ENCODE data around the gene EXT2.

EXT2 gene

DNA sequence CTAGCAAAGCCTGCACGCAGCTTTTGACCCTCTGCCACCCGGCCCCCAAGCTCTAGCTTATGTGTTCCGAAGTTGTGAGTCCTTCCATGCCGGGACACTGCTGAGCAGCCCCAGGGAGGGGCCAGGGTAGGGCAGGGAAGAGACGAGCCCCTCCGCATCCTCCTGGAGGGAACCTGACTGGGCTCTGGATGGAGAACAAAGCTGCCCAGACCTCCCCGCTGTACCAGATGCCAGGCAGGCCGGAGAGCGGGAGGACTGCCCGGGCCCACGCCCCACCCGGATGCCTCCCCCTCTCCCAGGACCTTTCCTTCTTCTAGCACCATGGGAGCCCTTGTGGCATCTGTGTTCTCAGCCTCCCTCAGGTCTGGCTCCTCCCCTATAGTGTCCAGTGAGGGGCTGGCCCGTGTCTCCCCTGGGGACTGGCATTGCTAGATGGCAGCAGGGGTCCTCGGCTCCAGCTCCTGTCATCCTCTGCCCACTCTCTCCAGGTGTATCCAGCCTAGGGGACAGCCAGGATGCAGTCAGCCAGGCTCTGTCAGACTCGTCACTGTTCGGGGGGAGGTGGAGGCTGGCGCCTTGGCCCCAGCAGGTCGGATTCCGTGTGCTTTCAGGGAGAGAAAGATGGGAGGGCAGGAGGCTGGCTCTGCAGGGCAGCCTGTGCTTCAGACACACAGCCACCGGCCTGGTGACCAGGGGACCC is 168.4 kb downstream of the EXT2 start:
- WGBS (ENCODE audit: insufficient coverage, insufficient read length) = no CpG with 5 or more reads among the region's 20 CpGs
- Histone ChIP-seq H3K27me3 (ENCODE audit: control insufficient read depth, insufficient read depth, low read length) (no peaks in the 10 kb centered on the region), H3K27ac (ENCODE audit: low read length) (no peak overlapping the region), H3K4me1 (ENCODE audit: control insufficient read depth, insufficient read depth, low read length) (no peaks in the 10 kb centered on the region), H3K36me3 (ENCODE audit: control insufficient read depth, insufficient read depth, low read length) (no peaks in the 10 kb centered on the region), H3K9me3 (ENCODE audit: control insufficient read depth, insufficient read depth, low read length) (no peaks in the 10 kb centered on the region), H3K4me3 (ENCODE audit: low read length) (no peak overlapping the region)
- DNase-seq (ENCODE audit: low read depth, low spot score) = no peak

GRCh38 chr11:44264438-44264749 is 168.9 kb downstream of the EXT2 start:
- Histone ChIP-seq H3K27ac (ENCODE audit: low read length) (no peak overlapping the region), H3K4me3 (ENCODE audit: low read length) (no peak overlapping the region), H3K4me1 (ENCODE audit: control insufficient read depth, insufficient read depth, low read length) (no peaks in the 10 kb centered on the region), H3K36me3 (ENCODE audit: control insufficient read depth, insufficient read depth, low read length) (no peaks in the 10 kb centered on the region), H3K9me3 (ENCODE audit: control insufficient read depth, insufficient read depth, low read length) (no peaks in the 10 kb centered on the region), H3K27me3 (ENCODE audit: control insufficient read depth, insufficient read depth, low read length) (no peaks in the 10 kb centered on the region)
- WGBS (ENCODE audit: insufficient coverage, insufficient read length) = no CpG with 5 or more reads among the region's 8 CpGs
- no peak for DNase-seq (ENCODE audit: low read depth, low spot score)

DNA sequence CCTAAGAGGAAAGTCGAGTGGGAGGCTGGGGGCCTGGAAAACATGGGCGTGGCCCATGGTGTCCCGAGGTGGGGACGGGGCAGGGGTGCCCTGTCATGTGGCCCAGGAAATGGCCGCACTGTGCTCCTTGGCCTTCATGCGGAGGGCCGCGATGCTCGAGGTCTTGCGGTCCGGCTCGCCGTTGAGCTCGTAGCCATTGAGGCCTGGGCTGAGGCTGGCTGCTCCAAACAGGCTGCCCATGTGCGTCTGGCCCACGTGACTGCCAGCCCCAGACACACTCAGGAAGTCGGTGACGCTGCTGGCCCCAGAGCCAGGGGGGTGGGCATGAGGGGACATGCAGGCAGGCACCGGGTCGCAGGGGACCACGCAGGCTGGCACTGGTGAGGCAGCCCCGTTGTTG is 169.3 kb downstream of the EXT2 start:
- H3K9me3 ChIP-seq (ENCODE audit: control insufficient read depth, insufficient read depth, low read length) = no peaks in the 10 kb centered on the region
- no peak overlapping the region for H3K4me3 ChIP-seq (ENCODE audit: low read length)
- WGBS (ENCODE audit: insufficient coverage, insufficient read length) = no CpG with 5 or more reads among the region's 22 CpGs
- no peak for DNase-seq (ENCODE audit: low read depth, low spot score)
- H3K36me3 ChIP-seq (ENCODE audit: control insufficient read depth, insufficient read depth, low read length) = no peaks in the 10 kb centered on the region
- H3K27ac ChIP-seq (ENCODE audit: low read length) = no peak overlapping the region
- no peaks in the 10 kb centered on the region for H3K4me1 ChIP-seq (ENCODE audit: control insufficient read depth, insufficient read depth, low read length)
- no peaks in the 10 kb centered on the region for H3K27me3 ChIP-seq (ENCODE audit: control insufficient read depth, insufficient read depth, low read length)

- Histone ChIP-seq H3K4me1 (ENCODE audit: control insufficient read depth, insufficient read depth, low read length) (no peaks in the 10 kb centered on the region), H3K27ac (ENCODE audit: low read length) (no peak overlapping the region), H3K9me3 (ENCODE audit: control insufficient read depth, insufficient read depth, low read length) (no peaks in the 10 kb centered on the region), H3K36me3 (ENCODE audit: control insufficient read depth, insufficient read depth, low read length) (no peaks in the 10 kb centered on the region), H3K4me3 (ENCODE audit: low read length) (no peak overlapping the region), H3K27me3 (ENCODE audit: control insufficient read depth, insufficient read depth, low read length) (no peaks in the 10 kb centered on the region)
- no CpG with 5 or more reads among the region's 9 CpGs for WGBS (ENCODE audit: insufficient coverage, insufficient read length)
- no peak for DNase-seq (ENCODE audit: low read depth, low spot score)
Measured at GRCh38 chr11:44266056-44266780, 170.7 kb downstream of the EXT2 start.

GRCh38 chr11:44267006-44267749 is 171.7 kb downstream of the EXT2 start:
- H3K36me3 ChIP-seq (ENCODE audit: control insufficient read depth, insufficient read depth, low read length) = no peaks in the 10 kb centered on the region
- H3K27me3 ChIP-seq (ENCODE audit: control insufficient read depth, insufficient read depth, low read length) = no peaks in the 10 kb centered on the region
- H3K27ac ChIP-seq (ENCODE audit: low read length) = no peak overlapping the region
- no peak overlapping the region for H3K4me3 ChIP-seq (ENCODE audit: low read length)
- no CpG with 5 or more reads among the region's 24 CpGs for WGBS (ENCODE audit: insufficient coverage, insufficient read length)
- H3K4me1 ChIP-seq (ENCODE audit: control insufficient read depth, insufficient read depth, low read length) = no peaks in the 10 kb centered on the region
- no peak for DNase-seq (ENCODE audit: low read depth, low spot score)
- H3K9me3 ChIP-seq (ENCODE audit: control insufficient read depth, insufficient read depth, low read length) = no peaks in the 10 kb centered on the region

DNA sequence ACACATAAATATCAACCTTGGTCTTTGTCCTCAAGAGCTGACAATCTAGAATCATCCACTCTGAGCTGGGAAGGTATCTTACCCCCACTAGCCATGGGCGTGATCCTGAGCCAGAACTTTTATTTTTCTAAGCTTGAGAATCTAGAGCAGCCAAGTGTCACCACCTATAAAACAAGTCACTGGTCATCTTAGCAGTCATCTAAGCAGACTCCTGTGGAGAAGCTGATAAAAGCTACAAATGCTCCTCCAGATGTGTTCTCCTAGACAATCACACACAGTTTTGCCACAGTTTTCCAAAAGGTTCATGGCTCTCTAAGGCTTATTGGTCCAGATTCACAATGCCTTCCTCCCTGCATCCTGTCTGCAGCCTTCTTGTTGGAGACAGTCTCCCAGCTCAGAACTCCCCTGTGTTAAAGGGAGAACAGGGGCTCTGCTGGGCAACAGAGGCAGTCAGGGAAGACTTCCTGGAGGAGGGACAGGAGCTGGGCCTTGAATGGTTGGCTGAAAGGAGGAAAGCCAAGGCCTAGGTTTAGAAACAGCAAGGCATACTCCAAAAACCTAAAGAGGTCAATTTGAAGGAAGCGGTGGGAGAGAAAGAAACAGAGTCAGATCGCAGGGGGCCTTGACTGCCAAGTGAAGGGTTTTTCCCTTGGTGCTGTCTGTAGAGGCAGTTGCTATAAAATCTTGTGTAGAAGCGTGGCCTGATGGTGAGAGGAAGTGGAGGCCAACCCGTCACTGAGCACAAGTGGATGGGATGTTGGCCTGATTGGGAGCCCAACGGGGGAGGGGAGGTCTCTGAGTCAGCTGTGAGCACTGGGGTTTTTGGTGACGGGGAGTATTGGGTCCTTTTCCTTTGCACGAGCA is 172.5 kb downstream of the EXT2 start:
- Histone ChIP-seq H3K27me3 (ENCODE audit: control insufficient read depth, insufficient read depth, low read length) (no peaks in the 10 kb centered on the region), H3K4me1 (ENCODE audit: control insufficient read depth, insufficient read depth, low read length) (no peaks in the 10 kb centered on the region), H3K27ac (ENCODE audit: low read length) (no peak overlapping the region), H3K4me3 (ENCODE audit: low read length) (no peak overlapping the region), H3K36me3 (ENCODE audit: control insufficient read depth, insufficient read depth, low read length) (no peaks in the 10 kb centered on the region), H3K9me3 (ENCODE audit: control insufficient read depth, insufficient read depth, low read length) (no peaks in the 10 kb centered on the region)
- no peak for DNase-seq (ENCODE audit: low read depth, low spot score)
- WGBS (ENCODE audit: insufficient coverage, insufficient read length) = no CpG with 5 or more reads among the region's 8 CpGs

DNA sequence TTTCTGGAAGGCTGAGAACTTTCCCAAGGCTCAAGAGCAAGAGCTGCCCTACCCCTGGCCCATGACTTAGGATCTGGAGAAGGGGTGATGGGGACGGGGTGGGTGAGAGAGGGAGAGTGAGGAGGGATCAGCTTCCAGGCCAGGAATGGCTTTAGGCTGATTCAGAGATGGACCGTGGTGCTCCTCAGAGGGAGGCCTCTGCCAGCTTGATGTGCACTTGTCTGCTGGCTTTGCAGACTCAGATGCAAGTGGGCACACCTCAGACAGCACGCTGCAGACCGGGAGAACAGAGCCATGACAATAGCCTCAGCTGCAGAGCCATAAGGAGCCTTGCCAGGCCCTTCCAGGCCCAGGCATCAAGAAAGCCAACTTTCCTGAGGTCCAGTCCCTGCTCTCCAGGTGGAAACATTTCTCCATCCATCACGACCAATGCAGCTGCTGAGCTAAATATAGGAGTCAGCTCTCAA is 173.2 kb downstream of the EXT2 start:
- no CpG with 5 or more reads among the region's 5 CpGs for WGBS (ENCODE audit: insufficient coverage, insufficient read length)
- Histone ChIP-seq H3K4me1 (ENCODE audit: control insufficient read depth, insufficient read depth, low read length) (no peaks in the 10 kb centered on the region), H3K27ac (ENCODE audit: low read length) (no peak overlapping the region), H3K4me3 (ENCODE audit: low read length) (no peak overlapping the region), H3K9me3 (ENCODE audit: control insufficient read depth, insufficient read depth, low read length) (no peaks in the 10 kb centered on the region), H3K27me3 (ENCODE audit: control insufficient read depth, insufficient read depth, low read length) (no peaks in the 10 kb centered on the region), H3K36me3 (ENCODE audit: control insufficient read depth, insufficient read depth, low read length) (no peaks in the 10 kb centered on the region)
- DNase-seq (ENCODE audit: low read depth, low spot score) = no peak

GRCh38 chr11:44269369-44270351 is 174.2 kb downstream of the EXT2 start:
- no peak for DNase-seq (ENCODE audit: low read depth, low spot score)
- WGBS (ENCODE audit: insufficient coverage, insufficient read length) = no CpG with 5 or more reads among the region's 17 CpGs
- no peaks in the 10 kb centered on the region for H3K9me3 ChIP-seq (ENCODE audit: control insufficient read depth, insufficient read depth, low read length)
- H3K4me3 ChIP-seq (ENCODE audit: low read length) = no peak overlapping the region
- H3K27ac ChIP-seq (ENCODE audit: low read length) = no peak overlapping the region
- no peaks in the 10 kb centered on the region for H3K27me3 ChIP-seq (ENCODE audit: control insufficient read depth, insufficient read depth, low read length)
- no peaks in the 10 kb centered on the region for H3K4me1 ChIP-seq (ENCODE audit: control insufficient read depth, insufficient read depth, low read length)
- H3K36me3 ChIP-seq (ENCODE audit: control insufficient read depth, insufficient read depth, low read length) = no peaks in the 10 kb centered on the region

DNA sequence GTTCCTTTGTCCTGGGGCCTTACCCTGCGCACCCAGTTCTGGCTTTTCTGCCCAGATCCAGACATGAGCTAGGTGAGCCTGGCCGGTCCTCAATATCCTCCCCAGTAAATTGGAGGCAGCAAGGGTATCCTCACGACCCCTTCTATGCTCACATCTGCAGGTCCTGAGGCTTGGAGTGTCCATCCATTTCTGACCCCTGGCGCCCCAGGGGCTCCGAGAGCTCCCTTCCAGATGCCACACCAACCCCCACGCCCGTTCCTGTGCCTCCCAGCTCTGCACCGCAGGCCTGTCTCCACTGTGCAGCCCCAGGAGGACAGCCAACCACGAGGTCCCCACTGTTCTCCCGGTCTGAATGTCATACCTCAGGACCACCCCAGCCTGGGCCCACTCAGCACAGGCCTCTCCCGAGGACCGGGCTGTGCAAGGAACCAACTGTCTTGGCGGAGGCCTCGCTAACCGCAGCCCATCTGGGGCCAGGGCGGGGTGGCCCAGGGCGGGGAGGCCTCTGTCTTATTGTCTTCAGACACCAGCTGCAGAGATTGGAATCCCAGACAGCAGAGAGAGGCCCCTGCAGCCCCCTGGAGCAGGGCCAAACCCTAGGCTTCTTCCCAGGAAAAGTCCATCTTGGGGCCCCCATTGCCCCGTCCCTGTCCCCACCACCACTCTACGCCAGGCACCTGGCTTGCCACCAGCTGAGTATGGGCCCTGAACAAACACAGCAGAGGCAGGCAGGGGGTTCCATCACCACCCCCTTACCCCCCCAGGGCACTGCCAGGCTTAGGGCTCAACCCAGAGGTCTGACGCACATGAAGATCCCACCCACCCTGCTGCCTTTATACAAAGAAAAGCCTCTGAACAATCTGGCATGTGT is 175.2 kb downstream of the EXT2 start:
- H3K4me1 ChIP-seq (ENCODE audit: control insufficient read depth, insufficient read depth, low read length) = no peaks in the 10 kb centered on the region
- H3K27ac ChIP-seq (ENCODE audit: low read length) = no peak overlapping the region
- no peaks in the 10 kb centered on the region for H3K9me3 ChIP-seq (ENCODE audit: control insufficient read depth, insufficient read depth, low read length)
- no peaks in the 10 kb centered on the region for H3K36me3 ChIP-seq (ENCODE audit: control insufficient read depth, insufficient read depth, low read length)
- no peaks in the 10 kb centered on the region for H3K27me3 ChIP-seq (ENCODE audit: control insufficient read depth, insufficient read depth, low read length)
- no peak for DNase-seq (ENCODE audit: low read depth, low spot score)
- no peak overlapping the region for H3K4me3 ChIP-seq (ENCODE audit: low read length)
- WGBS (ENCODE audit: insufficient coverage, insufficient read length) = no CpG with 5 or more reads among the region's 20 CpGs
